PC-3 (cell line): Measurements from ENCODE around the gene ATF7IP2.
"Not testable (repeated sequence)": the region's sequence is repeated elsewhere in the genome, so short reads cannot be mapped to it uniquely, and the experiment has no call there.

Experiments
- EZH2 ChIP-seq: fragments of 300-600 bp; sonication (generic); IDR thresholded peaks from one replicate; pipeline ENCODE4 v1.6.1; 2017; ENCODE audit warnings: antibody characterized with exemption, mild to moderate bottlenecking, low read length; ENCODE audit not compliant: unreplicated experiment
- TF ChIP-seq, protein P1 (sequence below): fragments of 300-600 bp; sonication (generic); conservative IDR thresholded peaks from 2 replicates; pipeline ENCODE4 v1.5.1; 2017; ENCODE audit warnings: antibody characterized with exemption, low read depth, mild to moderate bottlenecking, low read length

DNA sequence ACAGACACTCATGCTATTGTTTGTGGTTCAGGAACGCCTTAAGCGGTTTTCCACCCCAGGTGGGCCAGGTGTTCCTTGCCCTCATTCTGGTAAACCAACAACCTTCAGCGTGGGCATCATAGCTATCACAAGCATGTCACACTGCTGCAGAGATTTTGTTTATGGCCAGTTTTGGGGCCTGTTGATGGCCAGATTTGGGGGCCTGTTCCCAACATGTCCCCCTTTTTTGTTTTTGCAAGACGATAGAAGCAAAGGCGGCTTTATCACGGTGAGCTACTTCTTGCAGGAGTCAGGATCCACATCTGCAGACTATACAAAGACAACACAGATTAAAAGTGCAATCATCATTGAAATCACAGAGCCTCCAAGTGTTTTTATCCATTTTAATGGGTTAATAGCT is 32.3 kb downstream of the ATF7IP2 start:
- TF ChIP-seq, protein P1, sequence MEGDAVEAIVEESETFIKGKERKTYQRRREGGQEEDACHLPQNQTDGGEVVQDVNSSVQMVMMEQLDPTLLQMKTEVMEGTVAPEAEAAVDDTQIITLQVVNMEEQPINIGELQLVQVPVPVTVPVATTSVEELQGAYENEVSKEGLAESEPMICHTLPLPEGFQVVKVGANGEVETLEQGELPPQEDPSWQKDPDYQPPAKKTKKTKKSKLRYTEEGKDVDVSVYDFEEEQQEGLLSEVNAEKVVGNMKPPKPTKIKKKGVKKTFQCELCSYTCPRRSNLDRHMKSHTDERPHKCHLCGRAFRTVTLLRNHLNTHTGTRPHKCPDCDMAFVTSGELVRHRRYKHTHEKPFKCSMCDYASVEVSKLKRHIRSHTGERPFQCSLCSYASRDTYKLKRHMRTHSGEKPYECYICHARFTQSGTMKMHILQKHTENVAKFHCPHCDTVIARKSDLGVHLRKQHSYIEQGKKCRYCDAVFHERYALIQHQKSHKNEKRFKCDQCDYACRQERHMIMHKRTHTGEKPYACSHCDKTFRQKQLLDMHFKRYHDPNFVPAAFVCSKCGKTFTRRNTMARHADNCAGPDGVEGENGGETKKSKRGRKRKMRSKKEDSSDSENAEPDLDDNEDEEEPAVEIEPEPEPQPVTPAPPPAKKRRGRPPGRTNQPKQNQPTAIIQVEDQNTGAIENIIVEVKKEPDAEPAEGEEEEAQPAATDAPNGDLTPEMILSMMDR, result not testable (repeated sequence)
- not testable (repeated sequence) for TF ChIP-seq EZH2
